ENCODE results near the gene SLC24A1. TPM values are rescaled to one million over a fixed set of nuclear protein-coding genes. Genes with fewer than 3 reads are reported as not detected.

Gene SLC24A1
- total and polyA plus RNA-seq, 4 donors, result 4.2 to 12.1 (median 6.0) TPM

- no peak overlapping the region for H3K27ac ChIP-seq (ENCODE audit: low read depth, low read length)
- no peaks in the 10 kb centered on the region for H3K27me3 ChIP-seq (ENCODE audit: control insufficient read depth, insufficient read depth, low read length)
- DNase-seq (ENCODE audit: low read depth in 4 of 6, low spot score in 6 of 6), result no peak
- peaks cover 5% of the 10 kb centered on the region for H3K4me1 ChIP-seq (ENCODE audit: control insufficient read depth, insufficient read depth, low read length)
- H3K9me3 ChIP-seq (ENCODE audit: control insufficient read depth, insufficient read depth, low read length), result no peaks in the 10 kb centered on the region
- peaks cover 5% of the 10 kb centered on the region for H3K36me3 ChIP-seq (ENCODE audit: control insufficient read depth, insufficient read depth, low read length)
- H3K4me3 ChIP-seq (ENCODE audit: low read depth, low read length), result no peak overlapping the region
- 92% methylated on average over 2 of the region's 4 CpGs for WGBS (ENCODE audit: insufficient coverage)
Measured at GRCh38 chr15:65646486-65646885, 24.7 kb downstream of the SLC24A1 start.

DNA sequence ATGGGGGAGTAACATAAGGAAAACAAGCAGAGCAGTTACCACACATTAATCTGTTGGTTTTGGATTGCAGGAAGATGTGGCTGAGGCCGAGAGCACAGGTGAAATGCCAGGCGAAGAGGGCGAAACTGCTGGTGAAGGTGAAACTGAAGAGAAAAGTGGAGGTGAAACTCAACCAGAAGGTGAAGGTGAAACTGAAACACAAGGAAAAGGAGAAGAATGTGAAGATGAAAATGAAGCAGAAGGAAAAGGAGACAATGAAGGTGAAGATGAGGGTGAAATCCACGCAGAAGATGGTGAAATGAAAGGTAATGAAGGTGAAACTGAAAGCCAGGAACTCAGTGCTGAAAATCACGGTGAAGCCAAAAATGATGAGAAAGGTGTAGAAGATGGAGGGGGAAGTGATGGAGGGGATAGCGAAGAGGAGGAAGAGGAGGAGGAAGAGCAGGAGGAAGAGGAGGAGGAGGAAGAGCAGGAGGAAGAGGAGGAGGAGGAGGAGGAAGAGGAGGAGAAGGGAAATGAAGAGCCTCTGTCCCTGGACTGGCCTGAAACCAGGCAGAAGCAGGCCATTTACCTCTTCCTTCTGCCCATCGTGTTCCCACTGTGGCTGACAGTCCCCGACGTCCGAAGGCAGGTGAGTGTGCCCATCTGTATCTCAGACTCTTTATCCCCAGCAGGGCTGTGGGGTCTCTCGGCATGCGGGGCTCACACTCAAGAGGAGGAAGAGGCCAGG, 28.7 kb downstream of the SLC24A1 start:
- WGBS (ENCODE audit: insufficient coverage), result 93% methylated on average over 10 of the region's 12 CpGs
- Histone ChIP-seq H3K4me1 (ENCODE audit: control insufficient read depth, insufficient read depth, low read length) (no peaks in the 10 kb centered on the region), H3K9me3 (ENCODE audit: control insufficient read depth, insufficient read depth, low read length) (no peaks in the 10 kb centered on the region), H3K4me3 (ENCODE audit: low read depth, low read length) (no peak overlapping the region), H3K36me3 (ENCODE audit: control insufficient read depth, insufficient read depth, low read length) (peaks cover 7% of the 10 kb centered on the region), H3K27ac (ENCODE audit: low read depth, low read length) (no peak overlapping the region), H3K27me3 (ENCODE audit: control insufficient read depth, insufficient read depth, low read length) (no peaks in the 10 kb centered on the region)
- no peak for DNase-seq (ENCODE audit: low read depth in 4 of 6, low spot score in 6 of 6)

- Histone ChIP-seq H3K36me3 (ENCODE audit: control insufficient read depth, insufficient read depth, low read length) (peaks cover 7% of the 10 kb centered on the region), H3K27ac (ENCODE audit: low read depth, low read length) (no peak overlapping the region), H3K4me1 (ENCODE audit: control insufficient read depth, insufficient read depth, low read length) (no peaks in the 10 kb centered on the region), H3K27me3 (ENCODE audit: control insufficient read depth, insufficient read depth, low read length) (no peaks in the 10 kb centered on the region), H3K4me3 (ENCODE audit: low read depth, low read length) (no peak overlapping the region), H3K9me3 (ENCODE audit: control insufficient read depth, insufficient read depth, low read length) (no peaks in the 10 kb centered on the region)
- no peak for DNase-seq (ENCODE audit: low read depth in 4 of 6, low spot score in 6 of 6)
- WGBS (ENCODE audit: insufficient coverage), result no CpG with 5 or more reads among the region's 1 CpG
Measured at GRCh38 chr15:65651042-65651322, 29.2 kb downstream of the SLC24A1 start.

GRCh38 chr15:65651831-65652749, 30.4 kb downstream of the SLC24A1 start:
- no peak overlapping the region for H3K27ac ChIP-seq (ENCODE audit: low read depth, low read length)
- H3K27me3 ChIP-seq (ENCODE audit: control insufficient read depth, insufficient read depth, low read length), result no peaks in the 10 kb centered on the region
- WGBS (ENCODE audit: insufficient coverage), result 89% methylated on average over 7 of the region's 11 CpGs
- H3K4me1 ChIP-seq (ENCODE audit: control insufficient read depth, insufficient read depth, low read length), result no peaks in the 10 kb centered on the region
- no peak overlapping the region for H3K4me3 ChIP-seq (ENCODE audit: low read depth, low read length)
- H3K36me3 ChIP-seq (ENCODE audit: control insufficient read depth, insufficient read depth, low read length), result peaks cover 7% of the 10 kb centered on the region
- no peaks in the 10 kb centered on the region for H3K9me3 ChIP-seq (ENCODE audit: control insufficient read depth, insufficient read depth, low read length)
- no peak for DNase-seq (ENCODE audit: low read depth in 4 of 6, low spot score in 6 of 6)

- Histone ChIP-seq H3K27ac (ENCODE audit: low read depth, low read length) (no peak overlapping the region), H3K36me3 (ENCODE audit: control insufficient read depth, insufficient read depth, low read length) (peaks cover 12% of the 10 kb centered on the region), H3K4me1 (ENCODE audit: control insufficient read depth, insufficient read depth, low read length) (no peaks in the 10 kb centered on the region), H3K9me3 (ENCODE audit: control insufficient read depth, insufficient read depth, low read length) (no peaks in the 10 kb centered on the region), H3K27me3 (ENCODE audit: control insufficient read depth, insufficient read depth, low read length) (no peaks in the 10 kb centered on the region), H3K4me3 (ENCODE audit: low read depth, low read length) (no peak overlapping the region)
- DNase-seq (ENCODE audit: low read depth in 4 of 6, low spot score in 6 of 6), result no peak
Measured at GRCh38 chr15:65653341-65653740, 31.6 kb downstream of the SLC24A1 start.

GRCh38 chr15:65653801-65654521, 32.2 kb downstream of the SLC24A1 start:
- 94% methylated on average over 2 of the region's 5 CpGs for WGBS (ENCODE audit: insufficient coverage)
- Histone ChIP-seq H3K4me3 (ENCODE audit: low read depth, low read length) (no peak overlapping the region), H3K27me3 (ENCODE audit: control insufficient read depth, insufficient read depth, low read length) (no peaks in the 10 kb centered on the region), H3K27ac (ENCODE audit: low read depth, low read length) (no peak overlapping the region), H3K9me3 (ENCODE audit: control insufficient read depth, insufficient read depth, low read length) (no peaks in the 10 kb centered on the region), H3K4me1 (ENCODE audit: control insufficient read depth, insufficient read depth, low read length) (no peaks in the 10 kb centered on the region), H3K36me3 (ENCODE audit: control insufficient read depth, insufficient read depth, low read length) (peaks cover 12% of the 10 kb centered on the region)
- DNase-seq (ENCODE audit: low read depth in 4 of 6, low spot score in 6 of 6), result no peak

- DNase-seq (ENCODE audit: low read depth in 4 of 6, low spot score in 6 of 6), result no peak
- H3K4me3 ChIP-seq (ENCODE audit: low read depth, low read length), result no peak overlapping the region
Measured at GRCh38 chr15:65655026-65655425, 33.3 kb downstream of the SLC24A1 start.

GRCh38 chr15:65655457-65655856, 33.7 kb downstream of the SLC24A1 start:
- H3K4me3 ChIP-seq (ENCODE audit: low read depth, low read length), result no peak overlapping the region
- 88% methylated on average over 2 of the region's 4 CpGs for WGBS (ENCODE audit: insufficient coverage)
- peaks cover 12% of the 10 kb centered on the region for H3K36me3 ChIP-seq (ENCODE audit: control insufficient read depth, insufficient read depth, low read length)

More at GRCh38 chr15:65655026-65655425, 33.3 kb downstream of the SLC24A1 start:
- Histone ChIP-seq H3K9me3 (ENCODE audit: control insufficient read depth, insufficient read depth, low read length) (no peaks in the 10 kb centered on the region), H3K27me3 (ENCODE audit: control insufficient read depth, insufficient read depth, low read length) (no peaks in the 10 kb centered on the region), H3K27ac (ENCODE audit: low read depth, low read length) (no peak overlapping the region), H3K4me1 (ENCODE audit: control insufficient read depth, insufficient read depth, low read length) (no peaks in the 10 kb centered on the region), H3K36me3 (ENCODE audit: control insufficient read depth, insufficient read depth, low read length) (peaks cover 12% of the 10 kb centered on the region)
- whole genome bisulfite sequencing (ENCODE audit: insufficient coverage), result no CpG with 5 or more reads among the region's 1 CpG

GRCh38 chr15:65659502-65660052, 37.8 kb downstream of the SLC24A1 start:
- no peak overlapping the region for H3K27ac ChIP-seq (ENCODE audit: low read depth, low read length)
- no CpG with 5 or more reads among the region's 4 CpGs for WGBS (ENCODE audit: insufficient coverage)
- H3K9me3 ChIP-seq (ENCODE audit: control insufficient read depth, insufficient read depth, low read length), result no peaks in the 10 kb centered on the region

More at GRCh38 chr15:65655457-65655856, 33.7 kb downstream of the SLC24A1 start:
- no peaks in the 10 kb centered on the region for H3K9me3 ChIP-seq (ENCODE audit: control insufficient read depth, insufficient read depth, low read length)
- no peak for DNase-seq (ENCODE audit: low read depth in 4 of 6, low spot score in 6 of 6)
- H3K27ac ChIP-seq (ENCODE audit: low read depth, low read length), result no peak overlapping the region
- H3K4me1 ChIP-seq (ENCODE audit: control insufficient read depth, insufficient read depth, low read length), result no peaks in the 10 kb centered on the region
- no peaks in the 10 kb centered on the region for H3K27me3 ChIP-seq (ENCODE audit: control insufficient read depth, insufficient read depth, low read length)

More at GRCh38 chr15:65659502-65660052, 37.8 kb downstream of the SLC24A1 start:
- Histone ChIP-seq H3K4me1 (ENCODE audit: control insufficient read depth, insufficient read depth, low read length) (no peaks in the 10 kb centered on the region), H3K4me3 (ENCODE audit: low read depth, low read length) (no peak overlapping the region), H3K27me3 (ENCODE audit: control insufficient read depth, insufficient read depth, low read length) (no peaks in the 10 kb centered on the region), H3K36me3 (ENCODE audit: control insufficient read depth, insufficient read depth, low read length) (peaks cover 13% of the 10 kb centered on the region)
- no peak for DNase-seq (ENCODE audit: low read depth in 4 of 6, low spot score in 6 of 6)
